Right ventricle myocardium inferior (tissue), 1 donor: ENCODE data around the gene ARMH3. TPM values are rescaled to one million over a fixed set of nuclear protein-coding genes. Genes with fewer than 3 reads are reported as not detected.

Experiments
- ATAC-seq: fragments of 200-7000 bp; cut with Tn5 transposase; one replicate; pipeline ENCODE4 v1.9.1; 2020; ENCODE audit warnings: mild to moderate bottlenecking, moderate library complexity
- DNase-seq: peaks from one replicate; pipeline ENCODE4 v3.0.0; 2021; ENCODE audit errors: missing footprints
- intact Hi-C: fragments of 100-400 bp; cut with DNase I; formaldehyde crosslinking; loops from one replicate; pipeline ENCODE4 v1.11.0; 2022
- long read RNA-seq: library from polyadenylated mRNA; unstranded; transcript quantifications from one replicate; pipeline ENCODE4 v2.0.0, GENCODE V29; 2021
- total RNA-seq: library from RNA; stranded (reverse); fragmentation: NEBNext Ultra II Directional; extraction: Animal tissue kit (Norgen Biotek cat#: 25700); gene quantifications from one replicate; pipeline ENCODE4 v1.2.1, GENCODE V29; 2021
- donor health status: DM: no; HTN: yes; CAD: no; lungs with severe emphysema.

The ARMH3 gene
- 51.9 TPM for total RNA-seq
- long read RNA-seq, full-length matches to known transcripts, result 6 of 40 reads
- long read RNA-seq, partial matches to known transcripts, result 17 of 40 reads
- long read RNA-seq, other reads (novel, unspliced or antisense), result 17 of 40 reads

GRCh38 chr10:102055647-102056419 is at the start of gene ARMH3:
Gene ARMH3, minus strand, starts transcription at chr10:102056173. Its CDS starts 16,059 bp downstream, at chr10:102040114.
- DNase-seq (peak; percentile 96), ATAC-seq (peak; percentile 99)
- intact Hi-C loops, result no loop called here

DNA sequence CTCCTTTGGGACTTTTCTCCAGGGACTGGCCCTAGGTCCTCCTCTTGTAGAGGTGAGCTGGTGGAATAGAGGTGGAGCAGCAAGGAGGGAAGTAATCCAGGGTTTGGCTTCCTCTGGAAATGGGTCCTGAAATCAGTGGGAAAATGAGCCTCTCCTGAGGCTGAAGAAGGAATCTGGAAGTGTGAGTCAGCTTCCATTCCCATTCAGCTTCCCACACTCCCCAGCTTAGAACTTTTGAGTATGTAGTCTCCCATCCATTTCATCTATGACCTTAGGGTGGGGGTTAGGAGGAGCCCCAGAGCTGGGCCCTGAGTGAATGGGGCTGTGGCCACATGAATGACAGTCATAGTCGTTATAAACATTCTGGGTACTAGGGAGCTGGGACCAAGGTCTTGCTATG is 46.4 kb upstream of the ARMH3 start:
- no peak for DNase-seq
- intact Hi-C loops, result no loop called here
- ATAC-seq, result no peak

DNA sequence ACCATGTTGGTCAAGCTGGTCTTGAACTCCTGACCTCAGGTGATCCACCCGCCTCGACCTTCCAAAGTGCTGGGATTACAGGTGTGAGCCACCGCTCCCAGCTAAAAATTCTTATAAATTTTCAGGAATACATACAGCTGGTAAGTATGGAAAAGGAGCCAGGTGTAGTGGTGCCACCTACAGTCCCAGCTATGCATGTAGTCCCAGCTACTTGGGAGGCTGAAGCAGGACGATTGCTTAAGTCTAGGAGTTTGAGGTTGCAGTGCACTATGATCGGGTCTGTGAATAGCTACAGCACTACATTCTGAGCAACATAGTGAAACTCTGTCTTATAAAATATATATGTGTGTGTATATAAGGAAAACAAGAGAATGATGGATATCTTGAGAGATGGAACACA is 45.2 kb upstream of the ARMH3 start:
- ATAC-seq (no peak), DNase-seq (no peak)
- intact Hi-C loops, result no loop called here

DNA sequence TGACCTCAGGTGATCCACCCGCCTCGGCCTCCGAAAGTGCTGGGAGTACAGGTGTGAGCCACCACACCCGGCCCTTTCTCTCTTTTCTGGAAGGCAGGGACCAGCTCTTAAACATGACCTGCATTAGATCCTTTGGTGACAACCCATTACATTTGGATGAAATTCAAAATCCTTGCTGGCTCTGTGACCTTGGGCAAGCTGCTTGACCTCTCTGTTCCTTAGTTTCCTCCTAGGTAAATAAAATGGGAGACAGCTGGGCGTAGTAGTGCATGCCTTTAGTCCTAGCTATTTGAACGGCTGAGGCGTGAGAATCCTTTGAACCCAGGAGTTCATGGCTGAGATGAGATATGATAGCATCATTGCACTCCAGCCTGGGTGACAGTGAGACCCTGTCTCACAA is 40.5 kb upstream of the ARMH3 start:
- no peak for ATAC-seq
- intact Hi-C loops, result no loop called here
- no peak for DNase-seq

GRCh38 chr10:102090772-102091171 is 34.8 kb upstream of the ARMH3 start:
- DNase-seq, result no peak
- intact Hi-C loops, result no loop called here
- no peak for ATAC-seq

GRCh38 chr10:102086196-102086595 is 30.2 kb upstream of the ARMH3 start:
- intact Hi-C loops, result no loop called here
- DNase-seq (no peak), ATAC-seq (no peak)

DNA sequence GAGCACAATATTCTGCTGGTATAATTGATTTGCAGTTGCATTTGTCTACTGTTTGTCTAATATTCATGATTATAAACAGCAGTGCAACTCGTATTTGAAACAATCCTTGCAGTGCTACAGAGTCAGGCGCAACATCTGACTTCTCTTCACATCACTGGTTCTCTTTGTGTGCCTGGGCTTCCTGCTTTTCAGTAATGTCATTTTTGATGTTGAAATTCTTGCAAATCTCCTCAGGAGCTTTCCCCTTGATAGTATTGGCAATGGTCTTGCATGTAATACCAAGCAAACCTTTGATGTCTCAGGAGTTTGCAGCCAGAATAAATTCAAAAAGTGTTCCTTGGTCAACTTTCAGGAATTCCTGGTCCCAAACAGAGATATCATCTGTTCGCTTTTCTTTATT is 29.4 kb upstream of the ARMH3 start:
- DNase-seq, result no peak
- ATAC-seq, result no peak
- intact Hi-C loops, result no loop called here

GRCh38 chr10:102083541-102083940 is 27.6 kb upstream of the ARMH3 start:
- no peak for ATAC-seq
- DNase-seq, result no peak
- intact Hi-C loops, result no loop called here

GRCh38 chr10:102072673-102073527 is 16.9 kb upstream of the ARMH3 start:
- intact Hi-C loops, result no loop called here
- no peak for DNase-seq
- peak; percentile 79 for ATAC-seq

DNA sequence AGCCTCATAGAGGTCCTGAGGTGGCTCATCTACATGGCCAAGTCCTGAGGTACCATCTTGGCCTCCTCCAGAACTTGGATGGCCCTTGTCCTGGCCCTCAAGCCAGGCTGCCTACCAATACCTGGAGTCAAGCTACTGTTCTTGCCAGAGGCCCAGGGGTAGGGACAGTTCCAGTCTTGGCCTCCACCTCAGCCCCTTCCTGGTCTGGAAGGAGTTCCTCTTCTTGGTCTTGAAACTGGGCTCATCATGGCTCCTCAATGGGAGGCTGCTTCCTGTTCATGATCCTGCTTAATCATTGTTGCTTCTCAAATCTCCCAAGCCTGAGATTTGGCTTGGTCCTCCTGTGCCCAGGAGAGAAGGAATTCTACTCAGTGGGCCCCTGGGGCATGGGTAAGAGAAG is 13.1 kb upstream of the ARMH3 start:
- intact Hi-C loops, result loop anchor here (5.0 kb wide), 2 partner anchors 48 to 232 kb away; no protein-coding TSS in a partner anchor
- DNase-seq, result no peak
- no peak for ATAC-seq

GRCh38 chr10:102068216-102068615 is 12.2 kb upstream of the ARMH3 start:
- ATAC-seq (no peak), DNase-seq (no peak)
- intact Hi-C loops, result loop anchor here (5.0 kb wide), 2 partner anchors 49 to 231 kb away; no protein-coding TSS in a partner anchor

DNA sequence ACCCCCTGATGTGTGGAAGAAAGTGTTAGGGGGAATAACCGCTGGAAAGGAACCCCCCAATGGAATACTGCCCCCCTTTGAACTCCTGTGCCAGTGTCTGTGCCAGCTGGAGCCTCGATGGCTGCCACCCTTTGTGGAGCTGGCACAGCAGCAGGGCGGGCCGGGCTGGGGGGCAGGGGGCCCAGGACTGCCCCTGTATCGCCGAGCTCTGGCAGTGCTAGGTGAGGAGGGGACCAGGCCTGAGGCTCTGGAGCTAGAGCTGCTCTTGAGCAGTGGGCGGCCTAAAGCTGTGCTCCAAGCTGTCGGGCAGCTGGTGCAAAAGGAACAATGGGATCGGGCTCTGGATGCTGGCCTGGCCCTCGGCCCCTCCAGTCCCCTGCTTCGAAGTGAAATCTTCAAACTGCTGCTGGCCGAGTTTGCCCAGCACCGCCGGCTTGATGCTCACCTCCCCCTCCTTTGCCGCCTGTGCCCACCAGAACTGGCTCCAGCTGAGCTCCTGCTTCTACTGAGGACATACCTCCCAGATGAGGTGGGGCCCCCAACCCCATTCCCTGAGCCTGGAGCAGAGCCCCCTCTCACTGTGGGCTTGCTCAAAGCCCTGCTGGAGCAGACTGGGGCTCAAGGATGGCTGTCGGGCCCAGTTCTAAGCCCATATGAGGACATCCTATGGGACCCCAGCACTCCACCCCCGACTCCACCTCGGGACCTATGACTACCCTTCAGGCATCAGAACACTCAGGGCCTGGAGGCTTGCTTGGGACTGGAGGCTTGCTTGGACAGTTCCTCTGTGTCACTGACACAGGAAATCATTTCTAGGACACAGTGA is 11.3 kb upstream of the ARMH3 start:
- DNase-seq (no peak), ATAC-seq (no peak)
- intact Hi-C loops, result loop anchor here (5.0 kb wide), 2 partner anchors 50 to 230 kb away; no protein-coding TSS in a partner anchor

DNA sequence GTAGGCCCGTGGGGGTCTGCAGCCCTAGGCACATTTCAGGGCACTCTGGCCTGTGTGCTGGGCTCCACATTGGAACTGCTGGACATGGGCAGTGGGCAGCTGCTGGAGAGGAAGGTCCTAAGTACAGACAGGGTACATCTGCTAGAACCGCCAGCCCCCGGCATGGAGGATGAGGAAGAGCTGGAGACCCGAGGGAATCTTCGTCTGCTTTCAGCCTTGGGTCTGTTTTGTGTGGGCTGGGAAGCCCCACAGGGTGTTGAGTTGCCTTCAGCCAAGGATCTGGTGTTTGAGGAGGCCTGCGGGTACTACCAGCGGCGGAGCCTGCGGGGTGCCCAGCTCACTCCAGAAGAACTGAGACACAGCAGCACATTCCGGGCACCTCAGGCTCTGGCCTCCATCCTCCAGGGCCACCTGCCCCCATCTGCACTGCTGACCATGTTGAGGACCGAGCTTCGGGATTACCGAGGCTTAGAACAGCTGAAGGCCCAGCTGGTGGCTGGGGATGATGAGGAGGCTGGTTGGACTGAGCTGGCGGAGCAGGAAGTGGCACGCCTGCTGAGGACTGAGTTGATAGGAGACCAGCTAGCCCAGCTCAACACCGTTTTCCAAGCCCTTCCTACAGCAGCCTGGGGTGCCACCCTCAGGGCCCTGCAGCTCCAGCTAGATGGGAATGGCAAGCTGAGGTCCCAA is 10.6 kb upstream of the ARMH3 start:
- intact Hi-C loops, result loop anchor here (5.0 kb wide), 2 partner anchors 51 to 229 kb away; no protein-coding TSS in a partner anchor
- DNase-seq, result no peak
- no peak for ATAC-seq

GRCh38 chr10:102065561-102066398 is 9.8 kb upstream of the ARMH3 start:
- intact Hi-C loops, result loop anchor here (5.0 kb wide), 2 partner anchors 52 to 228 kb away; no protein-coding TSS in a partner anchor
- ATAC-seq (peak; percentile 47), DNase-seq (peak; percentile 80)

- ATAC-seq (peak; percentile 98), DNase-seq (peak; percentile 96)
- intact Hi-C loops, result loop anchor here (5.0 kb wide), 2 partner anchors 52 to 228 kb away; no protein-coding TSS in a partner anchor
Observed at GRCh38 chr10:102064868-102065560, 9.0 kb upstream of the ARMH3 start, which contains the start of gene HPS6. Gene HPS6, plus strand, starts transcription at chr10:102065349. Its CDS starts 126 bp downstream, at chr10:102065475.

- intact Hi-C loops, result no loop called here
- ATAC-seq (no peak), DNase-seq (no peak)
Observed at GRCh38 chr10:102064503-102064867, 8.5 kb upstream of the ARMH3 start.

- intact Hi-C loops, result no loop called here
- DNase-seq (no peak), ATAC-seq (no peak)
Observed at GRCh38 chr10:102059987-102060386, 4.0 kb upstream of the ARMH3 start.
